ENCODE results near the gene SENP5. TPM values are rescaled to one million over a fixed set of nuclear protein-coding genes. Genes with fewer than 3 reads are reported as not detected.

SENP5 gene
- total RNA-seq, 1 experiment from 2014 or later: 30.4 TPM

GRCh38 chr3:196920733-196921132 is 53.0 kb downstream of the SENP5 start:
- WGBS (ENCODE audit: extremely low coverage, insufficient read length, low lambda C conversion rate): no CpG with 5 or more reads among the region's 2 CpGs
- Histone ChIP-seq H3K79me2 (ENCODE audit: insufficient read depth, low read length) (no peaks in the 10 kb centered on the region), H3K23ac (ENCODE audit: insufficient read length, low read depth, low read length) (no peak overlapping the region)

More at GRCh38 chr3:196920733-196921132, 53.0 kb downstream of the SENP5 start:
- H3K36me3 Mint-ChIP-seq (ENCODE audit: insufficient read depth in 1 of 3, low read depth in 3 of 3): peaks cover 0 to 18% (median 2%) of the 10 kb centered on the region in 3 experiments; a peak in 2 of 7 replicates
- Histone ChIP-seq H3K9ac (ENCODE audit: extremely low read depth, insufficient read length, low read length) (no peak overlapping the region), H3K79me1 (ENCODE audit: insufficient read depth, low read depth, low read length, poor library complexity, severe bottlenecking) (no peaks in the 10 kb centered on the region), H3K4me2 (ENCODE audit: insufficient read depth, insufficient read length, low read length) (no peak overlapping the region), H3K27me3 (ENCODE audit: insufficient read depth, low read length) (no peaks in the 10 kb centered on the region), H3K14ac (ENCODE audit: insufficient read depth, low read length) (no peak overlapping the region), H2BK5ac (ENCODE audit: insufficient read length, low read length) (no peak overlapping the region), H3T11ph (ENCODE audit: low read length) (no peak overlapping the region), H3K4ac (ENCODE audit: low read depth, low read length) (no peak overlapping the region), H3K4me1 (ENCODE audit: insufficient read depth, low read length) (no peaks in the 10 kb centered on the region), H2BK120ac (ENCODE audit: low read depth, low read length, poor library complexity, severe bottlenecking) (no peak overlapping the region), H4K8ac (replicated peaks; ENCODE audit: insufficient read length, low read depth, low read length) (no peak overlapping the region), H3K18ac (ENCODE audit: insufficient read length, low read depth, low read length) (no peak overlapping the region), H3K56ac (ENCODE audit: insufficient read length, low read depth, low read length) (no peak overlapping the region), H2AFZ (ENCODE audit: low read length) (no peak overlapping the region), H4K20me1 (ENCODE audit: control insufficient read depth, insufficient read depth, insufficient read length) (no peaks in the 10 kb centered on the region), H4K5ac (ENCODE audit: insufficient read length, low read depth, low read length) (no peak overlapping the region), H2BK15ac (ENCODE audit: low read depth, low read length) (no peak overlapping the region), H2AK5ac (ENCODE audit: insufficient read length, low read length) (no peak overlapping the region), H4K91ac (ENCODE audit: insufficient read length, low read depth, low read length) (no peak overlapping the region), H3K27ac (ENCODE audit: insufficient read length, low read depth, low read length) (no peak overlapping the region), H3K9me3 (ENCODE audit: control insufficient read depth, low read depth, low read length) (no peaks in the 10 kb centered on the region), H3K23me2 (ENCODE audit: insufficient read length, low read depth, low read length, poor library complexity, severe bottlenecking) (no peaks in the 10 kb centered on the region), H2BK12ac (ENCODE audit: insufficient read length, low read depth, low read length) (no peak overlapping the region), H2BK20ac (ENCODE audit: low read depth, low read length, poor library complexity, severe bottlenecking) (no peak overlapping the region)
- no peak overlapping the region for H3K4me3 Mint-ChIP-seq
- no peak for TF ChIP-seq CTCF (conservative IDR thresholded peaks at IDR 0.05)
- no peaks in the 10 kb centered on the region for H3K27me3 Mint-ChIP-seq (ENCODE audit: low read depth)
- H3K27ac Mint-ChIP-seq: no peak overlapping the region
- DNase-seq: no peak
- no peaks in the 10 kb centered on the region for H3K9me3 Mint-ChIP-seq
- H3K4me1 Mint-ChIP-seq: no peaks in the 10 kb centered on the region

Data from H9 (cell line).